ENCODE data around the gene METTL8.

GRCh38 chr2:171347591-171348032 lies 86.2 kb downstream of the METTL8 start:
- no peak for TF ChIP-seq CTCF (IDR thresholded peaks at IDR 0.05)
- TF ChIP-seq POLR2A (IDR thresholded peaks at IDR 0.05): no peak

All from prostate gland (tissue), 2 donors.